Cardiac fibroblast (primary cell): Measurements from ENCODE around the gene P4HA2.
A peak's percentile ranks its signal among the peaks of the same experiment; 100 is the strongest.

Experiments
- DNase-seq, 2 donors: peaks; one replicate each; pipeline versions ENCODE4 v3.0.0 to v3.0.0-alpha.2; 2010; ENCODE audit warnings: low read depth in 2 of 2
- H3K4me3 ChIP-seq, 2 donors: replicated peaks in 1 of 2; 1 replicate in 1 of 2; 2 replicates in 1 of 2; pipeline ENCODE4 v1.5.1; 2011; ENCODE audit warnings: low read depth in 2 of 2, low read length in 2 of 2, mild to moderate bottlenecking in 2 of 2, moderate library complexity in 1 of 2
- CTCF ChIP-seq: IDR thresholded peaks from one replicate; pipeline ENCODE4 v1.5.1; 2011; ENCODE audit warnings: low read depth, mild to moderate bottlenecking, low read length, inconsistent platforms

The P4HA2 gene

GRCh38 chr5:132267166-132267739, 39.6 kb upstream of the P4HA2 start:
- DNase-seq: no peak

GRCh38 chr5:132266836-132267160, 39.1 kb upstream of the P4HA2 start:
- H3K4me3 ChIP-seq: no peak overlapping the region
- DNase-seq: no peak
- TF ChIP-seq CTCF: no peak

More at GRCh38 chr5:132267166-132267739, 39.6 kb upstream of the P4HA2 start:
- H3K4me3 ChIP-seq: no peak overlapping the region
- no peak for TF ChIP-seq CTCF

GRCh38 chr5:132266031-132266835, 38.6 kb upstream of the P4HA2 start:
- no peak for DNase-seq
- no peak overlapping the region for H3K4me3 ChIP-seq
- TF ChIP-seq CTCF: no peak

- peak; percentile 95 to 97 for DNase-seq
- peak; percentile 16 for TF ChIP-seq CTCF
- H3K4me3 ChIP-seq: no peak overlapping the region
Observed at GRCh38 chr5:132265336-132266030, 37.8 kb upstream of the P4HA2 start.

- no peak overlapping the region for H3K4me3 ChIP-seq
- no peak for TF ChIP-seq CTCF
- no peak for DNase-seq
Observed at GRCh38 chr5:132264546-132265335, 37.1 kb upstream of the P4HA2 start.

- no peak overlapping the region for H3K4me3 ChIP-seq
- TF ChIP-seq CTCF: peak; percentile 38
- peak; percentile 77 to 92 for DNase-seq
Observed at GRCh38 chr5:132263548-132264261, 36.1 kb upstream of the P4HA2 start.
